ENCODE measurements around the gene NOS3.
A peak's percentile ranks its signal among the peaks of the same experiment; 100 is the strongest.

- peak; percentile 25 to 37 (median 31) for TF ChIP-seq CTCF (IDR thresholded peaks at IDR 0.05)
- TF ChIP-seq POLR2A (IDR thresholded peaks at IDR 0.05), result peak in 1 of 2 donors; percentile 22
These were observed 16.1 kb upstream of the NOS3 start for GRCh38 chr7:150974468-150975391.

Data from uterus (tissue), 2 donors.